Astrocyte of the cerebellum (primary cell): ENCODE measurements around the gene DIS3L2.
A peak's percentile ranks its signal among the peaks of the same experiment; 100 is the strongest.

Experiments used
- DNase-seq: peaks from one replicate; pipeline ENCODE4 v3.0.0-alpha.2; 2011; ENCODE audit warnings: low read depth
- H3K4me3 ChIP-seq: 2 replicates; pipeline ENCODE4 v1.5.1; 2011; ENCODE audit warnings: mild to moderate bottlenecking, low read depth, low read length, moderate library complexity
- in situ Hi-C: cut with HindIII; loops from 2 replicates; pipeline ENCODE4 v1.10.0; 2017; ENCODE audit warnings: low sequenced_read_pairs
- TF ChIP-seq, protein P1 (sequence below): IDR thresholded peaks from 2 replicates; pipeline ENCODE4 v1.5.1; 2012; ENCODE audit warnings: low read length, low read depth, moderate library complexity, mild to moderate bottlenecking; ENCODE audit errors: missing control alignments

DIS3L2 gene

DNA sequence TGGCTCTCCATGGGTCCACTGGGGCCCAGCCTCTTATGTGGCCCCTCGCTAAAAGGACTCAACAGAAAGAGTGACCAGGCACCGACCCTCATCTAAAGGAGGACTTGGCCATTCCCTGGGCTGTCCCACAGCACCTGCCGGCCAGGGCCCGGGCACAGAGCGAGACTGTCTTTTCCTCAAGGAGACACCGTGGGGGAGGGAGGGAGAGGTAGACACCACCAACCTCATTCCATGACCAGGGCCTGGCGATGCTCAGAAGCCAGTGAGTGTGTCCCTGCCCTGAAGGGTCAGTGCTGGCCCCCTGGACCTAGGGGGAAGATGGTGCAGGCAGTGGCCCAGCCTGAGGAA is 377.2 kb downstream of the DIS3L2 start:
- TF ChIP-seq, protein P1, sequence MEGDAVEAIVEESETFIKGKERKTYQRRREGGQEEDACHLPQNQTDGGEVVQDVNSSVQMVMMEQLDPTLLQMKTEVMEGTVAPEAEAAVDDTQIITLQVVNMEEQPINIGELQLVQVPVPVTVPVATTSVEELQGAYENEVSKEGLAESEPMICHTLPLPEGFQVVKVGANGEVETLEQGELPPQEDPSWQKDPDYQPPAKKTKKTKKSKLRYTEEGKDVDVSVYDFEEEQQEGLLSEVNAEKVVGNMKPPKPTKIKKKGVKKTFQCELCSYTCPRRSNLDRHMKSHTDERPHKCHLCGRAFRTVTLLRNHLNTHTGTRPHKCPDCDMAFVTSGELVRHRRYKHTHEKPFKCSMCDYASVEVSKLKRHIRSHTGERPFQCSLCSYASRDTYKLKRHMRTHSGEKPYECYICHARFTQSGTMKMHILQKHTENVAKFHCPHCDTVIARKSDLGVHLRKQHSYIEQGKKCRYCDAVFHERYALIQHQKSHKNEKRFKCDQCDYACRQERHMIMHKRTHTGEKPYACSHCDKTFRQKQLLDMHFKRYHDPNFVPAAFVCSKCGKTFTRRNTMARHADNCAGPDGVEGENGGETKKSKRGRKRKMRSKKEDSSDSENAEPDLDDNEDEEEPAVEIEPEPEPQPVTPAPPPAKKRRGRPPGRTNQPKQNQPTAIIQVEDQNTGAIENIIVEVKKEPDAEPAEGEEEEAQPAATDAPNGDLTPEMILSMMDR = no peak
- H3K4me3 ChIP-seq = no peak overlapping the region
- no peak for DNase-seq
- in situ Hi-C loops = no loop called here

DNA sequence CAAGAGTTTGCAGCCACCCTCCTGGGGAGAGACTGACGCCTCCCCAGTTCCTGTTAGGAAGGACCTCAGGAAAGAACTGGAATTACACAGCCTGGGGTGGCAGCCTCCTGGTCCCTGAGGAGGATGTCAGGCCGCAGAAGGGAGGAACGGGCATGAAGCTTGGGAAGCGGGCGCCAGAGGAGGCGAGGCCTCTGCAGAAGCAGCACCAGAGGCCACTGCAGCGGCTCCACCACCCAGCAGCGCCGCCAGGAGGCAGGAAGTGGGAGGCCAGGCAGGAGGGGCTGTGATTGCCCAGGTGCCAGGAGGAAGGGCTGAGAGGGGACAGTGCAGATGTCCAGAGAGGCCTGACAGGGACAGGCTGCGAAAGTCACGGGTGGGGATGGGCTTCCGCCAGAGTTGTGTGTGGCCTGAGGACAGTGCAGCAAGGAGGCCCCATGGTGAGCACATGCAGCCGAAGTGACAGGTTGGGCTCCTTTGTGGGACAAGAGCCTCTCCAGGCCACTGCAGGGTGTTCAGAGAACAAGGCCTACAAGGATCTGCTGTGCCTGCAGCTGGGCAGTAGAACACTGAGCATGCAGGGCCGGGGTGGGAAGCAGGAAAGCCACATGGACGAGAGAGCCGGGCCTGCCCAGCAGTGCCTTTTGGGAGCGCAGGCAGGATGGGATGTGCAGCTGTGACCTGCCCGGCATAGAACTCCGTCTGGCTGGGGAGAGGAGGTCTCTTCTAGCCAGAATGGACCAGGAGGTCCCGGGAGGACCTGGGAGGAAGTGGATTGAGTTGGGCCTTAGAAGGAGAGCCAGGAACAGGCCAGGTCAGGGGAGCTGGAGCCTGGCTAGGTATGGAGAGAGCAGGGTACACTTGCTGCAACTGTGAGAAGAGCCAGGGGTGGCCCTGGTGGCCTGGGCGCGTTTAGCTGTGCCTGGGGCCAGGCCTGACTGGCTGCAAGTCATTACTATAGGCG is 377.9 kb downstream of the DIS3L2 start:
- no peak overlapping the region for H3K4me3 ChIP-seq
- no peak for DNase-seq
- TF ChIP-seq, protein P1 = peak; percentile 8
- in situ Hi-C loops = no loop called here

DNA sequence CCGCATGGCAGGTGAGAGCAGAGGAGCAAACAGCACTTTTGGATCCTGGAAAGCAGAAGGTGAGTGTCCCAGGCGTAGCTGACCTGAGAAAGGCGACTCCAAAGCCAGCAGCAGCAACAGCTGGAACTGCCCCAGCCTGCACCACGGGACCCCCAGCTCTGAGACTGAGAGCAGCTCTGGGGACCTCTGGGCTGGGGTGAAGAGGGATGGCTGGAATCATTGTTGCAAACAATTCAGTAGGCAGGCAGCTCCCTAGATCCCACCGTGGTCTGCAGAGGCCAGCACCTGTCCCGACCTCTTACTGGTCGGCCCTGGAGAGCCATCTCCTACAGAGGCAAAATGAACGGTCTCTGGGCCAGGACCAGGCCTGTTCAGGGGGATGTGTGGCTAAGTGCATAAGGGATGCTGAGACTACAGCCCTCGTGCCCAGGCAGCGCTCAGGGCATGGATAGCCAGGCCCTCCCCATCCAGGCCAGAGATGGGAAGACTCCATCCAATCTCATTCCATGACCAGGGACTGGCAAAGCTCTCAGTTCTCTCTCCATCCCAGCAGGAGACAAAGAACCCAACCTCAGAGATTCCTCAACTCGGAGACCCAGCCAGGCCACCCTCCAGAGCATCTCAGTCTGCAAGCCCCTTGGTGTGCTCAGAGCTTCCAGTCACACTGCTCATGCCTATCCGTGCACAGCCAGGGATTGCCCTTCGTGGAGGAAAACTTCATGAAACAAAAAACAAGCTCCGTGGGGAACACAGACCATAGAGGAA is 378.8 kb downstream of the DIS3L2 start:
- no peak for DNase-seq
- H3K4me3 ChIP-seq = no peak overlapping the region
- in situ Hi-C loops = no loop called here
- TF ChIP-seq, protein P1 = no peak

DNA sequence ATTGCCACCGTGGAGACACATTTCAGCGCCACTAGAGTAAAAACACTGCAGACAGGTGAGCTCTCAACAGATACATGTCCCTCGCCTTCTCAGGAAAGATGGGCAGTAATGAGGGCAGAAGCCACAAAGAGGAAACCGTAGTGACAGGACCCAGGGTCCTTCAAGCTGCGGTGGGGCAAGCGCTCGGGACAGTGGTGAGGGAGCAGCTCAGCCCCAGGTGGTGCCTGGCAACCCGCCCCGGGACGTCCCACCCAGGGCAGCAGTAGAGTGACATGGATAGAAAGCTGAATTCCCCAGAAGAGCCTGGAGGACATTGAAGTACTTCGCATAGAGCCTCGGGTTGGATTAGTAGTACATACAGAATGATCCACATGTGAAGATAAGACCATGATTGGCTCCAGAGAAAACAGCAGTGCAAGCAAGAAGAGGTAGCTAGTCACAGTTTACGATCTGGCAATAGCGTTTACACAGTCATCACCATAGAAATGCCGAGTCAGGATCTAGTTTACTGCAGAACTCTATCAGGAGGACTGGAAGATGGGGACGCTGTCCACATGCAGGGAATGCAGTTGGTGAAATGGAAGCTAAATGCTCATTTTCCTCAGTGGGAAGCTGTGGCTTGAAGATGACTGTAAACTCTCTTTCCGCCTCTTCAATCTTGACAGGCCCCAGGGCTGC is 379.7 kb downstream of the DIS3L2 start:
- DNase-seq = no peak
- in situ Hi-C loops = no loop called here
- TF ChIP-seq, protein P1 = no peak
- no peak overlapping the region for H3K4me3 ChIP-seq

DNA sequence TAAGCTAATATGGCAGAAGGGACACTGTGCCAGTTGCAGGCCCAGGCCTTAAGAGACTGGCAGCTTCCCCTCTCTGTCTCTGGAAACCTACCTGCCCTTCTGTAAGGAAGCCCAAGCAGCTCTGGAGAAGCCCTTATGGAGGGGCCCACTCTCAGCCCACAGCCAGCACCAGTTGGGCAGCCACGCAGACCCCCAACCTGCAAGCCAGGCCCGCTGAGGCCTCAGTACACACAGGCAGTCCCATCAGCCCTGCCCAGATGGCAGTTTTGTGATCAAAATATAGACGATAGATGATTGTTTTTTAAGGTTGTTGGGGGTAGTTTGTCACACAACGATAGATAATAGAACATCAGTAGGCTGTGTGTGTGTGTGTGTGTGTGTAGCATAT is 380.2 kb downstream of the DIS3L2 start:
- in situ Hi-C loops = no loop called here

More for the DNA sequence above, 380.2 kb downstream of the DIS3L2 start:
- no peak for DNase-seq
- H3K4me3 ChIP-seq = no peak overlapping the region
- TF ChIP-seq, protein P1 = no peak
